Peyer's patch (tissue), 4 donors: ENCODE measurements around the gene DRD3. TPM values are rescaled to one million over a fixed set of nuclear protein-coding genes. Genes with fewer than 3 reads are reported as not detected.

Experiments used
- DNase-seq, 3 donors: peaks; one replicate each; pipeline ENCODE4 v3.0.0-alpha.2; 2017 to 2019
- H3K27ac ChIP-seq, 4 donors: fragments of 200-600 bp; sonication (generic); one replicate each; pipeline ENCODE4 v1.5.1; 2016 to 2019
- H3K27me3 ChIP-seq, 2 donors: fragments of 200-600 bp; sonication (generic); one replicate each; pipeline ENCODE4 v1.5.1; 2019
- H3K36me3 ChIP-seq, 3 donors: fragments of 200-600 bp; sonication (generic); one replicate each; pipeline ENCODE4 v1.5.1; 2016 to 2019
- H3K4me1 ChIP-seq, 4 donors: fragments of 200-600 bp; sonication (generic); one replicate each; pipeline ENCODE4 v1.5.1; 2016 to 2019
- H3K4me3 ChIP-seq, 4 donors: fragments of 200-600 bp; sonication (generic); 1 replicate in 3 of 4; 2 replicates in 1 of 4; pipeline ENCODE4 v1.5.1; 2016 to 2019; ENCODE audit warnings: mild to moderate bottlenecking in 1 of 4
- H3K9me3 ChIP-seq, 4 donors: fragments of 200-600 bp; sonication (generic); one replicate each; pipeline ENCODE4 v1.5.1; 2016 to 2019; ENCODE audit warnings: mild to moderate bottlenecking in 1 of 4
- CTCF ChIP-seq, 6 experiments: fragments of 450-650 bp in 4 of 6; fragments of 200-600 bp in 2 of 6; sonication (generic) in 1 of 6; IDR thresholded peaks; one replicate each; pipeline ENCODE4 v1.5.1; 2017 to 2019; ENCODE audit warnings: antibody characterized with exemption in 6 of 6, mild to moderate bottlenecking in 3 of 6, moderate library complexity in 1 of 6
- POLR2A ChIP-seq, 2 donors: fragments of 450-650 bp; IDR thresholded peaks; one replicate each; pipeline ENCODE4 v1.5.1; 2017; ENCODE audit warnings: antibody characterized with exemption in 2 of 2, mild to moderate bottlenecking in 2 of 2, moderate library complexity in 2 of 2
- total RNA-seq, 4 donors: library from RNA; depleted of rRNA; stranded (reverse); fragments of >200 nt; gene quantifications; one replicate each; pipeline ENCODE4 v1.1.0, GENCODE V29; 2016

The DRD3 gene
- total RNA-seq, 4 donors from 2014 or later = not detected

- no peaks in the 10 kb centered on the region for H3K9me3 ChIP-seq
- DNase-seq = no peak
- no peaks in the 10 kb centered on the region for H3K27me3 ChIP-seq
- no peaks in the 10 kb centered on the region for H3K36me3 ChIP-seq
- TF ChIP-seq POLR2A (IDR thresholded peaks at IDR 0.05) (no peak), CTCF (IDR thresholded peaks at IDR 0.05) (no peak)
- H3K27ac ChIP-seq = no peak overlapping the region
- no peak overlapping the region for H3K4me3 ChIP-seq
- no peaks in the 10 kb centered on the region for H3K4me1 ChIP-seq
These were observed 67.6 kb downstream of the DRD3 start for GRCh38 chr3:114111060-114111770.

GRCh38 chr3:114110439-114110838 is 68.4 kb downstream of the DRD3 start:
- H3K4me1 ChIP-seq = no peaks in the 10 kb centered on the region
- no peaks in the 10 kb centered on the region for H3K9me3 ChIP-seq
- H3K27ac ChIP-seq = no peak overlapping the region
- TF ChIP-seq POLR2A (IDR thresholded peaks at IDR 0.05) (no peak), CTCF (IDR thresholded peaks at IDR 0.05) (no peak)
- no peak overlapping the region for H3K4me3 ChIP-seq
- no peaks in the 10 kb centered on the region for H3K36me3 ChIP-seq
- no peak for DNase-seq
- no peaks in the 10 kb centered on the region for H3K27me3 ChIP-seq

GRCh38 chr3:114108137-114108536 is 70.7 kb downstream of the DRD3 start:
- TF ChIP-seq CTCF (IDR thresholded peaks at IDR 0.05) (no peak), POLR2A (IDR thresholded peaks at IDR 0.05) (no peak)
- no peak for DNase-seq
- Histone ChIP-seq H3K9me3 (no peaks in the 10 kb centered on the region), H3K4me3 (no peak overlapping the region), H3K27me3 (no peaks in the 10 kb centered on the region), H3K4me1 (no peaks in the 10 kb centered on the region), H3K27ac (no peak overlapping the region), H3K36me3 (no peaks in the 10 kb centered on the region)

GRCh38 chr3:114104414-114104813 is 74.4 kb downstream of the DRD3 start:
- H3K36me3 ChIP-seq = no peaks in the 10 kb centered on the region
- no peaks in the 10 kb centered on the region for H3K4me1 ChIP-seq
- no peak overlapping the region for H3K27ac ChIP-seq
- no peak for TF ChIP-seq POLR2A (IDR thresholded peaks at IDR 0.05)
- no peaks in the 10 kb centered on the region for H3K27me3 ChIP-seq
- H3K9me3 ChIP-seq = no peaks in the 10 kb centered on the region
- no peak for DNase-seq
- no peak overlapping the region for H3K4me3 ChIP-seq

- no peak overlapping the region for H3K27ac ChIP-seq
These were observed 75.0 kb downstream of the DRD3 start for GRCh38 chr3:114103858-114104257.

GRCh38 chr3:114103181-114103580 is 75.7 kb downstream of the DRD3 start:
- Histone ChIP-seq H3K9me3 (no peaks in the 10 kb centered on the region), H3K4me3 (no peak overlapping the region), H3K4me1 (no peaks in the 10 kb centered on the region), H3K27ac (no peak overlapping the region), H3K36me3 (no peaks in the 10 kb centered on the region), H3K27me3 (no peaks in the 10 kb centered on the region)
- no peak for TF ChIP-seq CTCF (IDR thresholded peaks at IDR 0.05)
- no peak for TF ChIP-seq POLR2A (IDR thresholded peaks at IDR 0.05)
- no peak for DNase-seq

More at GRCh38 chr3:114103858-114104257, 75.0 kb downstream of the DRD3 start:
- Histone ChIP-seq H3K27me3 (no peaks in the 10 kb centered on the region), H3K4me1 (no peaks in the 10 kb centered on the region), H3K9me3 (no peaks in the 10 kb centered on the region), H3K4me3 (no peak overlapping the region), H3K36me3 (no peaks in the 10 kb centered on the region)
- TF ChIP-seq CTCF (IDR thresholded peaks at IDR 0.05) (no peak), POLR2A (IDR thresholded peaks at IDR 0.05) (no peak)
- DNase-seq = no peak
